Measurements from ENCODE around the gene RAG1.

Gene RAG1

DNA sequence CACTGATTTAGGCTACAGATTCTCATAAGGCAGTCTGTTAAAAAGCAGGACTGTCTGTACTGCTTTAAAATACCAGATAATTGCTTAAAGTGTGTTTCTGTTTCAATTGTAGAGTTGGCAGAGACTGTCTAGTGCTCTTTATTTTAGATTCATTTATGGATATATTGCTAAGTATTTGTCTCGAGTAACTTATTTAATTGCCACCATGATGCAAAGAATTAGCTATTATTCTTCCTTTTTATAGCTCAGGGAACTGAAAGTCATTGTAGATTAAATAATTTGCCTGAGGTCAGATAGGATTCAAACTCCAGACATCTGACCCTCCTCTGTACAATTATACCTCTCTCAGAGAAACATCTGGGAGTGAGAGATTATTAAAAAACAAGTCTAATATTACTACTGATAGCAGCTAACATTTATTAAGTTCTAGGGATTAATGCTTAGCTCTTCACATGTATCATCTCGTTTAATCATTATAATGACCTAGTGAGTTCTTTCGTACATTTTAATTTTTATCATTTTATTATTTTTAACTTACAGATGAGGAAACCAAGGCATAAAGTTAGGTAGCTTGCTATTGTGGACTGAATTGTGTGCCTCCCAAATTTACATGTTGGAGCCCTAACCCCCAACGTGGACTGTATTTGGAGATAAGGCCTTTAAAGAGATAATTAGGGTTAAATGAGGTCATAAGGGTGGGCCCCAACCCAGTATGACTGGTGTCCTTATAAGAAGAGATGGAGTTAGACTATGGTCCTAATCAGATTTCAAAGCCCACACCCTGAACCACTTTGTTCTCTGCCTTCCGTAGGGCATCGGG lies 49.9 kb downstream of the RAG1 start:
- no peak for TF ChIP-seq CTCF (IDR thresholded peaks at IDR 0.05; ENCODE audit: low read depth, low read length)
- H3K27ac ChIP-seq: no peak overlapping the region
- H3K27me3 ChIP-seq (ENCODE audit: insufficient read depth, low read depth, severe bottlenecking): no peaks in the 10 kb centered on the region
- DNase-seq: no peak
- no peaks in the 10 kb centered on the region for H3K9me3 ChIP-seq (ENCODE audit: severe bottlenecking)
- no peak overlapping the region for H3K4me3 ChIP-seq (ENCODE audit: low read depth, low read length)
- H3K36me3 ChIP-seq: no peaks in the 10 kb centered on the region

GRCh38 chr11:36618363-36619047 lies 50.7 kb downstream of the RAG1 start:
- H3K27me3 ChIP-seq (ENCODE audit: insufficient read depth, low read depth, severe bottlenecking): no peaks in the 10 kb centered on the region

GRCh38 chr11:36619502-36619901 lies 51.7 kb downstream of the RAG1 start:
- no peaks in the 10 kb centered on the region for H3K27me3 ChIP-seq (ENCODE audit: insufficient read depth, low read depth, severe bottlenecking)
- no peak overlapping the region for H3K4me3 ChIP-seq (ENCODE audit: low read depth, low read length)
- TF ChIP-seq CTCF (IDR thresholded peaks at IDR 0.05; ENCODE audit: low read depth, low read length): no peak
- H3K36me3 ChIP-seq: no peaks in the 10 kb centered on the region
- H3K9me3 ChIP-seq (ENCODE audit: severe bottlenecking): no peaks in the 10 kb centered on the region
- DNase-seq: no peak
- H3K27ac ChIP-seq: no peak overlapping the region

More at GRCh38 chr11:36618363-36619047, 50.7 kb downstream of the RAG1 start:
- no peak overlapping the region for H3K27ac ChIP-seq
- TF ChIP-seq CTCF (IDR thresholded peaks at IDR 0.05; ENCODE audit: low read depth, low read length): no peak
- H3K4me3 ChIP-seq (ENCODE audit: low read depth, low read length): no peak overlapping the region
- H3K36me3 ChIP-seq: no peaks in the 10 kb centered on the region
- H3K9me3 ChIP-seq (ENCODE audit: severe bottlenecking): no peaks in the 10 kb centered on the region
- no peak for DNase-seq

DNA sequence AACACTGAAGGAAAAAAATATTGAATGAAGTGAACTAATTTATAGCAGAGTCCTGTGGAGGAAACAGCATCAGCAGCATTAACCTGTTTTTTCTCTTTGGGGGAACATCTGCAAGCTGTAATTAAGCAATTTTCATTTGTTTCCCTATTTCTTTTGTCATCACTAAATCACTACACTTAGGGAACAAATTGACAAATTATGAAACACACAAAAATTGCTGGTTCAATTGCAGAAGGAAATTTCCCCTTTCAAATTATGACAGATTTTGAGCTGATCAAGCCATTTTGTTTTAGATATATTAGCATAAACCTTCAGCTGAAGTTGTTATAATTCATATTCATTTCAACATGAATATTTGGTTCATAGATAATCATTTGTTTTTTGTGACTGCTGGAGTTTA lies 52.4 kb downstream of the RAG1 start:
- no peak overlapping the region for H3K27ac ChIP-seq

DNA sequence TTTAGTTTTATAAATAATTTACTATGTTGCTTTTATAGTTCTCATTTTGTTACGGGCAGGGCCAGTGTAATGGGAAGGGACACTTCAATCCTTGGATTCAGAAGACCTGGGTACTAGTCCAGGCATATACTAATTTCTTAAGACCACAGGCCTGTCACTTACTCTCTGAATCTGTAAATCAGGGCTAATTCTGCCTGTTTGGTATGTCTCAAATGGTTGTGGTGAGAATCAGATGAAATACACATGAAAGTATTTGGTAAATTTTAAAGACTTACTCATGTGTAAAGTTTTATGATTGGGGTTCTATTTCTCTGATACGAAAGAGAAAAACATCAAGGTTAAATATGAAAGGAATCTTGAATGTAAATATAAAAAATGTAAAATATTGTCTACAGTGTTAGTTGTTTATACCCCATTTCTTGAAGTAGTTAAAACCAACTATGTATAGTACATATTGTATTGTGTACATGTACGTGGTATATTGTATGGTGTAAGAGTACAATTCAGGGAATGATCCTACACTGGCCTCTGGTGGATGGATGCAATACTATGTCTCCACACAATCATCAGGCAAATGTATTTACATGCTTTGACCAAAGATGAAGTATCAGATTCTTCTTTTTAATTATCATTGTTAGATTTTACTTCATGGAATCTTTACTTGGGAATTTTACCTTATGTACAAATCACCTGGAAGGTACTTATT lies 54.8 kb downstream of the RAG1 start:
- H3K27ac ChIP-seq: no peak overlapping the region
- no peak overlapping the region for H3K4me3 ChIP-seq (ENCODE audit: low read depth, low read length)
- no peaks in the 10 kb centered on the region for H3K36me3 ChIP-seq
- peak; percentile 37 for TF ChIP-seq CTCF (IDR thresholded peaks at IDR 0.05; ENCODE audit: low read depth, low read length)
- peak; percentile 19 for DNase-seq
- H3K9me3 ChIP-seq (ENCODE audit: severe bottlenecking): no peaks in the 10 kb centered on the region
- no peaks in the 10 kb centered on the region for H3K27me3 ChIP-seq (ENCODE audit: insufficient read depth, low read depth, severe bottlenecking)

More for the DNA sequence above, 52.4 kb downstream of the RAG1 start:
- no peak overlapping the region for H3K4me3 ChIP-seq (ENCODE audit: low read depth, low read length)
- H3K27me3 ChIP-seq (ENCODE audit: insufficient read depth, low read depth, severe bottlenecking): no peaks in the 10 kb centered on the region
- no peak for TF ChIP-seq CTCF (IDR thresholded peaks at IDR 0.05; ENCODE audit: low read depth, low read length)
- no peaks in the 10 kb centered on the region for H3K9me3 ChIP-seq (ENCODE audit: severe bottlenecking)
- H3K36me3 ChIP-seq: no peaks in the 10 kb centered on the region
- no peak for DNase-seq
